OCI-LY7 (cell line): ENCODE results near the gene SOX9.

Source experiments
- CTCF ChIP-seq: fragments of 200-600 bp; sonication (generic); conservative IDR thresholded peaks from 2 replicates; pipeline ENCODE4 v1.5.1; 2014; ENCODE audit warnings: mild to moderate bottlenecking, antibody characterized with exemption, low read length, moderate library complexity, mixed read lengths
- EZH2phosphoT487 ChIP-seq: fragments of 200-600 bp; sonication (generic); IDR thresholded peaks from 2 replicates; pipeline ENCODE4 v1.6.1; 2018; ENCODE audit warnings: low read depth, borderline replicate concordance, mild to moderate bottlenecking, mixed run types, antibody characterized with exemption, low read length, moderate library complexity, mixed read lengths

- no peak for TF ChIP-seq CTCF
- no peak for TF ChIP-seq EZH2phosphoT487
These were observed 21.8 kb downstream of the SOX9 start for GRCh38 chr17:72142614-72143013.
